HCT116 (cell line): Measurements from ENCODE around the gene MCM8. TPM values are rescaled to one million over a fixed set of nuclear protein-coding genes. Genes with fewer than 3 reads are reported as not detected.

ENCODE experiments used
- ATAC-seq: fragments of 200-7000 bp; cut with Tn5 transposase; 2 replicates; pipeline ENCODE4 v1.9.1; 2020; ENCODE audit warnings: mild to moderate bottlenecking, moderate library complexity
- BruUV-seq: library from RNA; stranded (reverse); fragments of 400-500 nt; replicated peaks from 2 replicates; lab custom pipeline; 2021; lab: Mats Ljungman, UMichigan
- CTCF ChIA-PET: fragments of 300-600 bp; sonication (Branson Sonifier 250); formaldehyde crosslinking; loops from one replicate; lab custom pipeline; 2021; ENCODE audit warnings: antibody characterized with exemption; lab: Charles Lee
- POLR2A ChIA-PET: fragments of 300-600, 350-600 bp; sonication (Branson Sonifier 250); formaldehyde crosslinking; loops from one replicate; lab custom pipeline; 2021; ENCODE audit warnings: antibody characterized with exemption; lab: Charles Lee
- RAD21 ChIA-PET, 2 experiments: fragments of 300-600 bp; sonication (Branson Sonifier 250); formaldehyde crosslinking; loops; one replicate each; lab custom pipeline; 2023; ENCODE audit warnings: low total read pairs in 2 of 2; ENCODE audit not compliant: uncharacterized antibody in 2 of 2, unreplicated experiment in 2 of 2, low non-redundant PET in 1 of 2; lab: Charles Lee
- DNase-seq: peaks from one replicate; pipeline ENCODE4 v3.0.0-alpha.2; 2010; ENCODE audit warnings: low read depth, low spot score
- H2AFZ ChIP-seq: fragments of 200-600 bp; shearing (Covaris generic), sonication (generic); 2 replicates; pipeline ENCODE4 v1.6.1; 2017; ENCODE audit warnings: low read depth, mixed run types, mixed read lengths, antibody characterized with exemption, low read length; ENCODE audit not compliant: poor library complexity, severe bottlenecking
- H3K27ac ChIP-seq: 2 replicates; pipeline ENCODE4 v1.5.1; 2012; ENCODE audit warnings: low read depth, low read length
- H3K27me3 ChIP-seq: fragments of 200-600 bp; sonication (generic); 2 replicates; pipeline ENCODE4 v1.6.1; 2016; ENCODE audit warnings: mixed run types, low read length, mixed read lengths; ENCODE audit not compliant: insufficient read depth
- H3K36me3 ChIP-seq, 2 experiments: fragments of 200-500 bp in 1 of 2; fragments of 200-600 bp in 1 of 2; sonication (Bioruptor generic) in 1 of 2; sonication (generic) in 1 of 2; 2 replicates each; pipeline versions ENCODE4 v1.5.1 to v1.6.1; 2014 to 2016; ENCODE audit warnings: low read length in 2 of 2, inconsistent platforms in 1 of 2, mixed read lengths in 1 of 2, mixed run types in 1 of 2; ENCODE audit not compliant: insufficient read depth in 2 of 2, control insufficient read depth in 1 of 2
- H3K4me1 ChIP-seq, 2 experiments: fragments of 200-600 bp in 1 of 2; sonication (generic) in 1 of 2; 2 replicates each; pipeline versions ENCODE4 v1.5.1 to v1.6.1; 2012 to 2017; ENCODE audit warnings: low read length in 2 of 2, inconsistent platforms in 1 of 2, mild to moderate bottlenecking in 1 of 2, mixed read lengths in 1 of 2, mixed run types in 1 of 2, moderate library complexity in 1 of 2; ENCODE audit not compliant: insufficient read depth in 2 of 2, control insufficient read depth in 1 of 2
- H3K4me2 ChIP-seq: fragments of 200-600 bp; sonication (generic); 2 replicates; pipeline ENCODE4 v1.6.1; 2017; ENCODE audit warnings: mixed run types, low read length, mixed read lengths
- H3K4me3 ChIP-seq, 2 experiments: fragments of 200-600 bp in 1 of 2; sonication (generic) in 1 of 2; replicated peaks in 1 of 2; 2 replicates each; pipeline ENCODE4 v1.5.1; 2011 to 2016; ENCODE audit warnings: low read length in 2 of 2, control low read depth in 1 of 2, low read depth in 1 of 2, mild to moderate bottlenecking in 1 of 2, mixed read lengths in 1 of 2, mixed run types in 1 of 2
- H3K79me2 ChIP-seq: fragments of 200-600 bp; sonication (generic); 2 replicates; pipeline ENCODE4 v1.6.1; 2017; ENCODE audit warnings: mild to moderate bottlenecking, mixed run types, low read length, moderate library complexity, mixed read lengths; ENCODE audit not compliant: insufficient read depth
- H3K9ac ChIP-seq: fragments of 200-600 bp; sonication (generic); 2 replicates; pipeline ENCODE4 v1.6.1; 2016; ENCODE audit warnings: low read length, mixed read lengths
- H3K9me2 ChIP-seq: fragments of 200-600 bp; sonication (generic), shearing (Covaris generic); 2 replicates; pipeline ENCODE4 v1.6.1; 2017; ENCODE audit warnings: mixed run types, mild to moderate bottlenecking, moderate library complexity; ENCODE audit not compliant: insufficient read depth
- H3K9me3 ChIP-seq, 2 experiments: fragments of 200-500 bp in 1 of 2; fragments of 200-600 bp in 1 of 2; sonication (Bioruptor generic) in 1 of 2; sonication (generic) in 1 of 2; 2 replicates each; pipeline ENCODE4 v1.6.1; 2014 to 2017; ENCODE audit warnings: low read length in 2 of 2, mixed read lengths in 2 of 2, inconsistent platforms in 1 of 2, low read depth in 1 of 2, mild to moderate bottlenecking in 1 of 2, mixed run types in 1 of 2, moderate library complexity in 1 of 2; ENCODE audit not compliant: control insufficient read depth in 1 of 2, insufficient read depth in 1 of 2
- H4K20me1 ChIP-seq: fragments of 200-600 bp; sonication (generic), shearing (Covaris generic); 2 replicates; pipeline ENCODE4 v1.6.1; 2017; ENCODE audit warnings: mixed run types, mild to moderate bottlenecking, moderate library complexity; ENCODE audit not compliant: insufficient read depth
- CEBPB ChIP-seq: IDR thresholded peaks from 2 replicates; pipeline ENCODE4 v1.6.1; 2012; ENCODE audit warnings: low read depth
- EGR1 ChIP-seq: IDR thresholded peaks from 2 replicates; pipeline ENCODE4 v1.6.1; 2012; ENCODE audit warnings: low read depth
- ELF1 ChIP-seq: IDR thresholded peaks from 2 replicates; pipeline ENCODE4 v1.6.1; 2012; ENCODE audit warnings: low read depth, borderline replicate concordance
- EZH2 ChIP-seq: fragments of 200-600 bp; sonication (generic); IDR thresholded peaks from 2 replicates; pipeline ENCODE4 v1.6.1; 2017; ENCODE audit warnings: antibody characterized with exemption, mixed run types
- EZH2phosphoT487 ChIP-seq: fragments of 200-600 bp; IDR thresholded peaks from 2 replicates; pipeline ENCODE4 v1.6.1; 2018; ENCODE audit warnings: antibody characterized with exemption, borderline replicate concordance
- FOSL1 ChIP-seq: IDR thresholded peaks from 2 replicates; pipeline ENCODE4 v1.6.1; 2012; ENCODE audit warnings: low read depth
- JUND ChIP-seq: IDR thresholded peaks from 2 replicates; pipeline ENCODE4 v1.6.1; 2012
- POLR2A ChIP-seq: IDR thresholded peaks from 2 replicates; pipeline ENCODE4 v1.7.0; 2011; ENCODE audit warnings: borderline replicate concordance; ENCODE audit not compliant: insufficient read depth, insufficient read length; ENCODE audit errors: extremely low read depth
- POLR2AphosphoS5 ChIP-seq: IDR thresholded peaks from 2 replicates; pipeline ENCODE4 v1.6.1; 2011; ENCODE audit warnings: mild to moderate bottlenecking, low read depth, low read length, moderate library complexity
- RAD21 ChIP-seq: IDR thresholded peaks from 2 replicates; pipeline ENCODE4 v1.6.1; 2012; ENCODE audit warnings: low read depth, mild to moderate bottlenecking
- SIN3A ChIP-seq: IDR thresholded peaks from 2 replicates; pipeline ENCODE4 v1.6.1; 2012; ENCODE audit warnings: low read depth
- SP1 ChIP-seq: IDR thresholded peaks from 2 replicates; pipeline ENCODE4 v1.6.1; 2012; ENCODE audit warnings: low read depth
- SRF ChIP-seq: IDR thresholded peaks from 2 replicates; pipeline ENCODE4 v1.6.1; 2012; ENCODE audit warnings: low read depth
- TCF7L2 ChIP-seq: IDR thresholded peaks from 2 replicates; pipeline ENCODE4 v1.7.0; 2011; ENCODE audit warnings: borderline replicate concordance, inconsistent platforms; ENCODE audit not compliant: insufficient read depth, insufficient read length; ENCODE audit errors: extremely low read depth
- YY1 ChIP-seq: IDR thresholded peaks from 2 replicates; pipeline ENCODE4 v1.6.1; 2011; ENCODE audit warnings: low read length, low read depth, moderate library complexity, mild to moderate bottlenecking; ENCODE audit not compliant: insufficient replicate concordance; ENCODE audit errors: extremely low read depth
- ZFX ChIP-seq: fragments of 450-650 bp; IDR thresholded peaks from 2 replicates; pipeline ENCODE4 v1.6.1; 2017
- intact Hi-C: fragments of 100-400 bp; cut with micrococcal nuclease; formaldehyde crosslinking; loops from 2 replicates; pipeline ENCODE4 v1.10.0; 2022
- total RNA-seq: library from RNA; stranded (reverse); gene quantifications from one replicate; pipeline ENCODE4 v1.2.1, GENCODE V29; 2021; ENCODE audit not compliant: unreplicated experiment
- TF ChIP-seq, protein P1 (sequence below): IDR thresholded peaks from 2 replicates; pipeline ENCODE4 v1.6.1; 2012; ENCODE audit warnings: low read depth
- TF ChIP-seq, protein P2 (sequence below): IDR thresholded peaks from 2 replicates; pipeline ENCODE4 v1.6.1; 2011; ENCODE audit warnings: mild to moderate bottlenecking, low read length, moderate library complexity; ENCODE audit not compliant: insufficient replicate concordance; ENCODE audit errors: extremely low read depth
- TF ChIP-seq, protein P3 (sequence below): IDR thresholded peaks from 2 replicates; pipeline ENCODE4 v1.6.1; 2012
- TF ChIP-seq, protein P4 (sequence below): IDR thresholded peaks from 2 replicates; pipeline ENCODE4 v1.6.1; 2012

MCM8 gene
- total RNA-seq, 1 experiment from 2014 or later, result 21.9 TPM

DNA sequence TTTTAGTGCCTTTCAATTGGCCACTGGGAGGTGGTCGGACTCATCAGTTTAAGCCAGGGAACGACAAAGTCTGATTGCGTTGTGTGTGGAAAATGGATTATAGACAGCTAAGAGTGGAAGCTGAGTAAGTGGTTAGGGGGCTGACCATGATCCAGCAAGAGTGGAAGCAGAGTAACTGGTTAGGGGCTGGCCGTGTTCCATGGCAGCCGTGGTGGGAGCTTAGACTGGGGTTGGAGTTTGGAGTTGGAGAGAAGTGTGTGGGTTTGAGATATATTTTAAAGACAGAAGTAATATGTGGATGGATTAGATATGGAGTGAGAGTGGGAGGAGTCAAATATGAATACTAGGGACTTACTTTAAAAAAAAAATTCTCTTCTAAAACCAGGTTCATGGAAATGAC lies 61.7 kb downstream of the MCM8 start:
- H4K20me1 ChIP-seq, result no peaks in the 10 kb centered on the region; the same call in 1 of the 2 replicates
- peaks cover 36 to 45% of the 10 kb centered on the region in 2 experiments for H3K36me3 ChIP-seq

More for the DNA sequence above, 61.7 kb downstream of the MCM8 start:
- no peak overlapping the region for H3K27ac ChIP-seq
- H3K4me3 ChIP-seq, result no peak overlapping the region
- ATAC-seq (no peak), DNase-seq (no peak)
- H3K4me2 ChIP-seq, result no peak overlapping the region
- ChIA-PET CTCF (no interaction called here), POLR2A (no interaction called here), RAD21 (no interaction called here)
- no peaks in the 10 kb centered on the region for H3K9me2 ChIP-seq
- no peak for TF ChIP-seq POLR2A
- no peak for TF ChIP-seq SRF
- TF ChIP-seq, protein P1, sequence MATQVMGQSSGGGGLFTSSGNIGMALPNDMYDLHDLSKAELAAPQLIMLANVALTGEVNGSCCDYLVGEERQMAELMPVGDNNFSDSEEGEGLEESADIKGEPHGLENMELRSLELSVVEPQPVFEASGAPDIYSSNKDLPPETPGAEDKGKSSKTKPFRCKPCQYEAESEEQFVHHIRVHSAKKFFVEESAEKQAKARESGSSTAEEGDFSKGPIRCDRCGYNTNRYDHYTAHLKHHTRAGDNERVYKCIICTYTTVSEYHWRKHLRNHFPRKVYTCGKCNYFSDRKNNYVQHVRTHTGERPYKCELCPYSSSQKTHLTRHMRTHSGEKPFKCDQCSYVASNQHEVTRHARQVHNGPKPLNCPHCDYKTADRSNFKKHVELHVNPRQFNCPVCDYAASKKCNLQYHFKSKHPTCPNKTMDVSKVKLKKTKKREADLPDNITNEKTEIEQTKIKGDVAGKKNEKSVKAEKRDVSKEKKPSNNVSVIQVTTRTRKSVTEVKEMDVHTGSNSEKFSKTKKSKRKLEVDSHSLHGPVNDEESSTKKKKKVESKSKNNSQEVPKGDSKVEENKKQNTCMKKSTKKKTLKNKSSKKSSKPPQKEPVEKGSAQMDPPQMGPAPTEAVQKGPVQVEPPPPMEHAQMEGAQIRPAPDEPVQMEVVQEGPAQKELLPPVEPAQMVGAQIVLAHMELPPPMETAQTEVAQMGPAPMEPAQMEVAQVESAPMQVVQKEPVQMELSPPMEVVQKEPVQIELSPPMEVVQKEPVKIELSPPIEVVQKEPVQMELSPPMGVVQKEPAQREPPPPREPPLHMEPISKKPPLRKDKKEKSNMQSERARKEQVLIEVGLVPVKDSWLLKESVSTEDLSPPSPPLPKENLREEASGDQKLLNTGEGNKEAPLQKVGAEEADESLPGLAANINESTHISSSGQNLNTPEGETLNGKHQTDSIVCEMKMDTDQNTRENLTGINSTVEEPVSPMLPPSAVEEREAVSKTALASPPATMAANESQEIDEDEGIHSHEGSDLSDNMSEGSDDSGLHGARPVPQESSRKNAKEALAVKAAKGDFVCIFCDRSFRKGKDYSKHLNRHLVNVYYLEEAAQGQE, result no peak
- TF ChIP-seq, protein P2, sequence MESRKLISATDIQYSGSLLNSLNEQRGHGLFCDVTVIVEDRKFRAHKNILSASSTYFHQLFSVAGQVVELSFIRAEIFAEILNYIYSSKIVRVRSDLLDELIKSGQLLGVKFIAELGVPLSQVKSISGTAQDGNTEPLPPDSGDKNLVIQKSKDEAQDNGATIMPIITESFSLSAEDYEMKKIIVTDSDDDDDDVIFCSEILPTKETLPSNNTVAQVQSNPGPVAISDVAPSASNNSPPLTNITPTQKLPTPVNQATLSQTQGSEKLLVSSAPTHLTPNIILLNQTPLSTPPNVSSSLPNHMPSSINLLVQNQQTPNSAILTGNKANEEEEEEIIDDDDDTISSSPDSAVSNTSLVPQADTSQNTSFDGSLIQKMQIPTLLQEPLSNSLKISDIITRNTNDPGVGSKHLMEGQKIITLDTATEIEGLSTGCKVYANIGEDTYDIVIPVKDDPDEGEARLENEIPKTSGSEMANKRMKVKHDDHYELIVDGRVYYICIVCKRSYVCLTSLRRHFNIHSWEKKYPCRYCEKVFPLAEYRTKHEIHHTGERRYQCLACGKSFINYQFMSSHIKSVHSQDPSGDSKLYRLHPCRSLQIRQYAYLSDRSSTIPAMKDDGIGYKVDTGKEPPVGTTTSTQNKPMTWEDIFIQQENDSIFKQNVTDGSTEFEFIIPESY, result no peak
- TF ChIP-seq EGR1, result no peak
- no peak for TF ChIP-seq SIN3A
- no peak for TF ChIP-seq POLR2AphosphoS5
- TF ChIP-seq, protein P3, sequence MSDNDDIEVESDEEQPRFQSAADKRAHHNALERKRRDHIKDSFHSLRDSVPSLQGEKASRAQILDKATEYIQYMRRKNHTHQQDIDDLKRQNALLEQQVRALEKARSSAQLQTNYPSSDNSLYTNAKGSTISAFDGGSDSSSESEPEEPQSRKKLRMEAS, result no peak
- no peak for TF ChIP-seq YY1
- no peak for TF ChIP-seq TCF7L2
- TF ChIP-seq JUND, result no peak
- TF ChIP-seq CEBPB, result no peak
- no peak for TF ChIP-seq SP1
- no peak for TF ChIP-seq EZH2phosphoT487
- TF ChIP-seq EZH2, result no peak
- TF ChIP-seq, protein P4, sequence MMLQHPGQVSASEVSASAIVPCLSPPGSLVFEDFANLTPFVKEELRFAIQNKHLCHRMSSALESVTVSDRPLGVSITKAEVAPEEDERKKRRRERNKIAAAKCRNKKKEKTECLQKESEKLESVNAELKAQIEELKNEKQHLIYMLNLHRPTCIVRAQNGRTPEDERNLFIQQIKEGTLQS, result no peak
- TF ChIP-seq RAD21, result no peak
- no peak for TF ChIP-seq FOSL1
- no peak for TF ChIP-seq ELF1
- no peak for TF ChIP-seq ZFX
- peaks cover 7 to 12% of the 10 kb centered on the region in 2 experiments; a peak in 3 of 4 replicates for H3K4me1 ChIP-seq
- peaks cover 86% of the 10 kb centered on the region for H3K79me2 ChIP-seq
- H3K9me3 ChIP-seq, result no peaks in the 10 kb centered on the region
- BruUV-seq, result no TSS peak
- intact Hi-C loops, result no loop called here
- H2AFZ ChIP-seq, result no peak overlapping the region
- H3K27me3 ChIP-seq, result no peaks in the 10 kb centered on the region
- no peak overlapping the region for H3K9ac ChIP-seq
